HEK293T (cell line): ENCODE results near the gene RLF.
"Not testable (repeated sequence)": the region's sequence is repeated elsewhere in the genome, so short reads cannot be mapped to it uniquely, and the experiment has no call there.

Experiments used
- CTCF ChIA-PET: fragments of 350-600 bp; formaldehyde crosslinking; extraction: SDS; loops from one replicate; lab custom pipeline; 2021; ENCODE audit warnings: antibody characterized with exemption, inconsistent platforms; lab: Yijun Ruan, JAX
- POLR2A ChIA-PET: fragments of 350-600 bp; formaldehyde crosslinking; extraction: SDS; loops from one replicate; lab custom pipeline; 2020; ENCODE audit warnings: antibody characterized with exemption, inconsistent platforms; lab: Yijun Ruan, JAX
- DNase-seq: peaks from one replicate; pipeline ENCODE4 v3.0.0; 2012; ENCODE audit warnings: mixed read lengths; ENCODE audit errors: extremely low spot score
- ARNT ChIP-seq: fragments of 450-650 bp; IDR thresholded peaks from 2 replicates; pipeline ENCODE4 v1.6.1; 2017; ENCODE audit warnings: mild to moderate bottlenecking
- BHLHE40 ChIP-seq: fragments of 450-650 bp; IDR thresholded peaks from 2 replicates; pipeline ENCODE4 v1.6.1; 2016; ENCODE audit warnings: mild to moderate bottlenecking, moderate library complexity, borderline replicate concordance
- CTBP1 ChIP-seq: fragments of 450-650 bp; IDR thresholded peaks from 2 replicates; pipeline ENCODE4 v1.6.1; 2016; ENCODE audit warnings: borderline replicate concordance
- ELF4 ChIP-seq: fragments of 450-650 bp; IDR thresholded peaks from 2 replicates; pipeline ENCODE4 v1.6.1; 2017; ENCODE audit warnings: antibody characterized with exemption
- FOXA1 ChIP-seq: fragments of 450-650 bp; IDR thresholded peaks from 2 replicates; pipeline ENCODE4 v1.6.1; 2016; ENCODE audit warnings: mild to moderate bottlenecking
- FOXK2 ChIP-seq: fragments of 450-650 bp; IDR thresholded peaks from 2 replicates; pipeline ENCODE4 v1.6.1; 2016; ENCODE audit warnings: mild to moderate bottlenecking
- FOXM1 ChIP-seq: fragments of 450-650 bp; IDR thresholded peaks from 2 replicates; pipeline ENCODE4 v1.6.1; 2017; ENCODE audit warnings: mild to moderate bottlenecking, borderline replicate concordance
- HDGF ChIP-seq: fragments of 450-650 bp; IDR thresholded peaks from 2 replicates; pipeline ENCODE4 v1.6.1; 2017; ENCODE audit warnings: antibody characterized with exemption, borderline replicate concordance
- L3MBTL2 ChIP-seq: fragments of 450-650 bp; conservative IDR thresholded peaks from 2 replicates; pipeline ENCODE4 v1.6.1; 2016; ENCODE audit warnings: mild to moderate bottlenecking
- LEF1 ChIP-seq: fragments of 450-650 bp; IDR thresholded peaks from 2 replicates; pipeline ENCODE4 v1.6.1; 2017; ENCODE audit warnings: mild to moderate bottlenecking, borderline replicate concordance
- NFRKB ChIP-seq: fragments of 450-650 bp; IDR thresholded peaks from 2 replicates; pipeline ENCODE4 v1.6.1; 2016; ENCODE audit warnings: mild to moderate bottlenecking, moderate library complexity
- SP1 ChIP-seq: fragments of 450-650 bp; IDR thresholded peaks from 2 replicates; pipeline ENCODE4 v1.6.1; 2017
- SUZ12 ChIP-seq: fragments of 450-650 bp; IDR thresholded peaks from 2 replicates; pipeline ENCODE4 v1.6.1; 2016; ENCODE audit warnings: mild to moderate bottlenecking
- TARDBP ChIP-seq: fragments of 450-650 bp; IDR thresholded peaks from 2 replicates; pipeline ENCODE4 v1.6.1; 2016
- ZNF384 ChIP-seq: fragments of 450-650 bp; IDR thresholded peaks from 2 replicates; pipeline ENCODE4 v1.6.1; 2016
- TF ChIP-seq, protein P1 (sequence below): fragments of 450-650 bp; IDR thresholded peaks from 2 replicates; pipeline ENCODE4 v1.6.1; 2016

The RLF gene

GRCh38 chr1:40178200-40178599, 17.0 kb downstream of the RLF start:
- DNase-seq = no peak
- ChIA-PET POLR2A (no interaction called here), CTCF (interaction anchor here (0.7 kb wide), 1 partner anchor 223 kb away, joined by 4 read pairs; no protein-coding TSS in a partner anchor)
- TF ChIP-seq, protein P1, sequence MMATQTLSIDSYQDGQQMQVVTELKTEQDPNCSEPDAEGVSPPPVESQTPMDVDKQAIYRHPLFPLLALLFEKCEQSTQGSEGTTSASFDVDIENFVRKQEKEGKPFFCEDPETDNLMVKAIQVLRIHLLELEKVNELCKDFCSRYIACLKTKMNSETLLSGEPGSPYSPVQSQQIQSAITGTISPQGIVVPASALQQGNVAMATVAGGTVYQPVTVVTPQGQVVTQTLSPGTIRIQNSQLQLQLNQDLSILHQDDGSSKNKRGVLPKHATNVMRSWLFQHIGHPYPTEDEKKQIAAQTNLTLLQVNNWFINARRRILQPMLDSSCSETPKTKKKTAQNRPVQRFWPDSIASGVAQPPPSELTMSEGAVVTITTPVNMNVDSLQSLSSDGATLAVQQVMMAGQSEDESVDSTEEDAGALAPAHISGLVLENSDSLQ = no peak
- TF ChIP-seq SP1 (no peak), TARDBP (no peak), BHLHE40 (no peak), NFRKB (no peak), FOXA1 (no peak), CTBP1 (no peak), ARNT (no peak), FOXM1 (no peak), L3MBTL2 (no peak), ZNF384 (no peak)

GRCh38 chr1:40179496-40180089, 18.4 kb downstream of the RLF start:
- no peak for DNase-seq
- TF ChIP-seq TARDBP (no peak), FOXM1 (no peak), ELF4 (no peak), HDGF (no peak), BHLHE40 (no peak), SP1 (no peak), SUZ12 (no peak)
- POLR2A ChIA-PET = no interaction called here
- CTCF ChIA-PET = no interaction called here

DNA sequence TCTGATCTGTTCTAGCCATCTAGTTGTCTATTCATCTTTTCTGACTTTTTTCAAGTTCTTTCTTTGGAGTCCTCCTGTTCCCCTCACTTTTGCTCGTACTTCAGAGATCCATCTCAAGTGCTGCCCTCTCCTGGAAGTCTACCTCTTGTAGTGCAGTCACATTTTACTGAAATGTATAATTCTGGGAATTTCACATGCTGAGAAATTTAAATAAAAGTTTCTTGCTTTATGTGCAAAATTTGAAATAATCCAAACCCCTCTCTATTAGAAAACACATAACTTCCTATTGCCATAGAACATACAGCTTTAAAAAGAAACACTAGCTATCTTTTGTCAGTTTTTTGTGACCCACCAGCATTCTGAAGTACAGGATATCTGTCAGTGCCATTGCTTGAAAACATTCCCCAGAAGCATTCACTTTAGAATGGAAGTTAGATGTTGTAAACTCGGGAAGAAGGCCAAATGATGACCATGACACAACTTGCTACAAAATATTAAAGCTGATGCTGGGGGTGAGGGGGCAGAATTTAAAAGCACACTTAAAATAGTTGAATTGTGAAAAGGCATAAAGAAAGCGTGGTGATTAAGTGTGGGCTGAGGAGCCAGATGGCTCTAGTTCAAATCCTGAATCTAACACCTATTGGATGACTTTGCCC, 22.0 kb downstream of the RLF start:
- TF ChIP-seq CTBP1 (no peak), ELF4 (no peak), LEF1 (no peak), L3MBTL2 (no peak), BHLHE40 (no peak)
- ChIA-PET CTCF (interaction anchor here (0.6 to 1.7 kb wide), 5 partner anchors 9 to 156 kb away, joined by 3 to 8 read pairs (median 4); no protein-coding TSS in a partner anchor), POLR2A (no interaction called here)
- DNase-seq = peak; percentile 36

- POLR2A ChIA-PET = no interaction called here
- DNase-seq = no peak
- TF ChIP-seq FOXM1 (no peak), NFRKB (no peak), SP1 (no peak), L3MBTL2 (no peak), ARNT (no peak), FOXA1 (no peak), ZNF384 (no peak), SUZ12 (no peak), HDGF (no peak), CTBP1 (no peak), ELF4 (no peak), TARDBP (no peak), FOXK2 (no peak)
- TF ChIP-seq, protein P1 = no peak
- CTCF ChIA-PET = interaction anchor here (0.6 to 0.8 kb wide), 2 partner anchors 9 to 22 kb away, joined by 3 to 4 read pairs; no protein-coding TSS in a partner anchor
Measured at GRCh38 chr1:40184193-40184592, 23.0 kb downstream of the RLF start.

DNA sequence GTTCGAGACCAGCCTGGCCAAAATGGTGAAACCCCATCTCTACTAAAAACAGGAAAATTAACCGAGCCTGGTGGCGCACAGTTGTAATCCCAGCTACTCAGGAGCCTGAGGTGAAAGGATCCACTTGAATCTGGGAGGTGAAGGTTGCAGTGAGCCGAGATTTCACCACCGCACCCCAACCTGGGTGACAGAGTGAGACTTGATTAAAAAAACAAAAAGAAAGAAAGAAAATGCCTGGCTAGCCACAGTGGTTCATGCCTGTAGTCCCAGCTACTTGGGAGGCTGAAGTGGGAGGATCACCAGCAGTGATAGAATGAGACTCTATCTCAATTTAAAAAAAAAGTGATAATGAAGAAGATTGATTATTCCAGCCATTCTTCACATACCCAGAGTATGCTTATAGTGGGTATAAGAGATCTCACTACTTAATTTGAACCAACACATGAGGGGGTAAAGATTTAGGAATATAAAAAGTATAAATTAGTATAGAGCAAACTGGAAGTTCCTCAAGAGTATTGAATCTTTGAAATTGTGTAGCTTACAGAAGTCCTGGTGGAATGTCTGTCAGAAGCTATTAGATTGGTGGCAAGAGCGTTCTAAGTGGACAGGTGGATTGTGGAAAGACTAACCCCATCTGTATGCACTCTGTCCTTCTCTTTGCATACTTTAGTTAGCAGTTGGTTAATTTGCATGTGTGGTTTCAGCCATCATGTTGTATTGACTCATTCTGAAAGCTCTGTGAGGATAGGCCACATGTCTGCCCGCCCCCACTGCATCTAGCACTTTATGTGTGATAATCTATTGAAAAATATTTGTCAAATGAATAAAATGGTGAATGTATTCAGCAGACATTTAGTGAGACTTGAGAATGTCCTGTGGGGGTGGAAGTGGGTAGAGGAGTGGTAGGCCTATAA, 25.0 kb downstream of the RLF start:
- TF ChIP-seq BHLHE40 (no peak), TARDBP (no peak), HDGF (no peak), FOXA1 (no peak), ARNT (no peak), FOXK2 (no peak), L3MBTL2 (no peak), SUZ12 (no peak), ELF4 (no peak), CTBP1 (no peak), LEF1 (no peak), SP1 (no peak)
- TF ChIP-seq, protein P1 = no peak
- POLR2A ChIA-PET = no interaction called here
- CTCF ChIA-PET = no interaction called here
- no peak for DNase-seq

DNA sequence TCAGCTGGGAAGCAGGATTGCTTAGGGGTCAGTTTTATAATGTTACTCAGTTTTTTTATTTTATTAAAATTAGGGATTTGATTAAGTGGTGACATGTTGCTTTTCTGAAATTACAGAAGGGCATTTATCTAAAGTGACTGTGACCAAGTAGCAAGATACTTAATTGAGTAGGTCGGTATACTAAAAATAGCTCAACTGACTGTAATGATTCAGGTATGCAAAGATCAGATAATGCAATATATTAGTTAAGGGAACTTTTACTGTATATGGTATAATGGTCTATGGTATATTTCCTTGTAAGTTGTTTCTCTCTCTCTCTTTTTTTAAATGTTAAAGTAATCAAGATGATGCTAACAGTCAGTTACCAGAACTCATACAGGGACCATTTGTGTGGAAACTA, 26.2 kb downstream of the RLF start:
- DNase-seq = no peak
- CTCF ChIA-PET = no interaction called here
- POLR2A ChIA-PET = no interaction called here
- TF ChIP-seq L3MBTL2 (no peak), ELF4 (no peak), NFRKB (no peak)

- DNase-seq, POLR2A ChIA-PET, CTCF ChIA-PET: not testable (repeated sequence)
Measured at GRCh38 chr1:40194639-40195038, 33.5 kb downstream of the RLF start.
